MCF 10A (cell line): Measurements from ENCODE around the gene CPNE4. TPM values are rescaled to one million over a fixed set of nuclear protein-coding genes. Genes with fewer than 3 reads are reported as not detected.

Experiments used
- BruUV-seq: library from RNA; stranded (reverse); fragments of 400-500 nt; replicated peaks from 2 replicates; lab custom pipeline; 2021; lab: Mats Ljungman, UMichigan
- CTCF ChIA-PET: fragments of 300-600 bp; sonication (Branson Sonifier 250); formaldehyde crosslinking; extraction: SDS; loops from one replicate; lab custom pipeline; 2021; ENCODE audit warnings: antibody characterized with exemption, inconsistent platforms; lab: Yijun Ruan, JAX
- POLR2A ChIA-PET: fragments of 300-600, 350-650 bp; sonication (Branson Sonifier 250); formaldehyde crosslinking; extraction: SDS; loops from one replicate; lab custom pipeline; 2020; ENCODE audit warnings: antibody characterized with exemption, inconsistent platforms; lab: Yijun Ruan, JAX
- DNase-seq: peaks from one replicate; pipeline ENCODE4 v3.0.0-alpha.2; 2018; ENCODE audit not compliant: unreplicated experiment
- H3K27ac Mint-ChIP-seq: one replicate; pipeline ENCODE4 v1.8.0; 2022; ENCODE audit warnings: mild to moderate bottlenecking, low read depth, mixed read lengths; ENCODE audit not compliant: unreplicated experiment
- H3K27me3 Mint-ChIP-seq: one replicate; pipeline ENCODE4 v1.8.0; 2022; ENCODE audit warnings: mixed read lengths; ENCODE audit not compliant: insufficient read depth, unreplicated experiment
- H3K36me3 Mint-ChIP-seq: one replicate; pipeline ENCODE4 v1.8.0; 2022; ENCODE audit warnings: mild to moderate bottlenecking, moderate library complexity, mixed read lengths; ENCODE audit not compliant: insufficient read depth, unreplicated experiment
- H3K4me1 Mint-ChIP-seq: one replicate; pipeline ENCODE4 v1.8.0; 2022; ENCODE audit warnings: mixed read lengths; ENCODE audit not compliant: insufficient read depth, unreplicated experiment
- H3K4me3 Mint-ChIP-seq: one replicate; pipeline ENCODE4 v1.8.0; 2022; ENCODE audit warnings: mild to moderate bottlenecking, moderate library complexity, mixed read lengths; ENCODE audit not compliant: unreplicated experiment
- H3K9me3 Mint-ChIP-seq: one replicate; pipeline ENCODE4 v1.8.0; 2022; ENCODE audit warnings: mixed read lengths; ENCODE audit not compliant: unreplicated experiment
- CTCF ChIP-seq: fragments of 200-600 bp; IDR thresholded peaks from one replicate; pipeline ENCODE4 v1.8.0; 2022; ENCODE audit warnings: antibody characterized with exemption, mild to moderate bottlenecking; ENCODE audit not compliant: unreplicated experiment
- intact Hi-C: fragments of 100-400 bp; cut with micrococcal nuclease; formaldehyde crosslinking; loops from 2 replicates; pipeline ENCODE4 v1.14.1; 2022
- total RNA-seq: library from RNA; stranded (reverse); gene quantifications from 2 replicates; pipeline ENCODE4 v1.2.3, GENCODE V29; 2022

Gene CPNE4
- total RNA-seq, 1 experiment from 2014 or later = not detected

DNA sequence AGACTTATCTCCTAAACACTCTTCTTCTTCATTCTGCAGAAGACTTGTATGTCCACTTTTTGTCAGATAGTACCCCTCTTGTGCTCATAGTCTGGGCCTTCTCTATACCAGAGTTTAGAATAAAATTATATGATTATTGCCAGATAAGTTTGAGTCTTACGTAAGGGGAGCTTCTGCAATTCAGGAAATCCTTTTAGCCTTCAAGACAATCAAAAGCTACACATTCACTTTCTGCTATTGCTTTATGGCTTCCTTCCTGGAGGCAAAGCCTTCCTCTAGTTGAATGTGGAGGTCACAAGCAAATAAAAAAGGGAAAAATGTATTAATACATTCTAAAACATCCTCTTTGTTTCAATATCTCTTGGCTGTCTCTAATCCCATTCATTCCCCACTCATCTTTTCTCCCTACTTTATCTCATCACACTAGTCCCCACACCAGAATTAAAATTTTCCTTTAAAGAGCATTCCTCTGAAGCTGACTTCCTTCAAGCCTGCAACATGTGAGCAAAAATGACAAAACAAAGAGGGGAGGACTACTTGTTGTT lies 186.8 kb downstream of the CPNE4 start:
- ChIA-PET CTCF (no interaction called here), POLR2A (no interaction called here)
- H3K36me3 Mint-ChIP-seq = no peaks in the 10 kb centered on the region
- H3K4me3 Mint-ChIP-seq = no peak overlapping the region
- BruUV-seq = no TSS peak
- peaks cover 11% of the 10 kb centered on the region for H3K27me3 Mint-ChIP-seq
- intact Hi-C loops = no loop called here
- H3K9me3 Mint-ChIP-seq = no peaks in the 10 kb centered on the region
- no peak overlapping the region for H3K27ac Mint-ChIP-seq
- DNase-seq = no peak
- TF ChIP-seq CTCF = no peak
- H3K4me1 Mint-ChIP-seq = no peaks in the 10 kb centered on the region

GRCh38 chr3:131846296-131846924 lies 188.4 kb downstream of the CPNE4 start:
- Mint-ChIP-seq H3K27me3 (peaks cover 11% of the 10 kb centered on the region), H3K9me3 (no peaks in the 10 kb centered on the region), H3K4me1 (no peaks in the 10 kb centered on the region), H3K4me3 (no peak overlapping the region), H3K36me3 (no peaks in the 10 kb centered on the region), H3K27ac (no peak overlapping the region)
- intact Hi-C loops = no loop called here
- ChIA-PET CTCF (interaction anchor here (0.5 kb wide), 1 partner anchor 33 kb away, joined by 3 read pairs; no protein-coding TSS in a partner anchor), POLR2A (no interaction called here)
- no TSS peak for BruUV-seq
- no peak for TF ChIP-seq CTCF
- DNase-seq = no peak

DNA sequence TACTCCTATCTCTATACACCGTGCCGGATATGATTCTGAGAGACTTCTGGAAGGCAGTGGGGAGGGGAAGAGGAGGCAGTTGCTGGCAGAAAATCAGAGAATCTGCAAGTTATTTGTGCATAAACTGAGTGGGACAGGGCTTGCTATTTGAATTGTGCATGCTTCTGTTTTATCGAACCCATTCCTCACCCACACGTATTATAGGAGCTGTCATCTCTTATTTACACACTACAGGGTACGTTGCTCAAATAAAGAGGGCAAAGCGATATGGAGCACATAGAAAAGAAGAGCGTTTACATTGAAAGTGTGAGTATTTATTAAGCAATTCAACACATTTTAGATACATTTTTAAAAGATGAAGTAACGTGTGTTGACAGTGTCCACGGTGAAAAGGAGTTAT lies 191.6 kb downstream of the CPNE4 start:
- intact Hi-C loops = no loop called here
- no TSS peak for BruUV-seq

More for the DNA sequence above, 191.6 kb downstream of the CPNE4 start:
- TF ChIP-seq CTCF = no peak
- Mint-ChIP-seq H3K9me3 (no peaks in the 10 kb centered on the region), H3K4me3 (no peak overlapping the region), H3K27me3 (peaks cover 11% of the 10 kb centered on the region), H3K36me3 (no peaks in the 10 kb centered on the region), H3K4me1 (no peaks in the 10 kb centered on the region), H3K27ac (no peak overlapping the region)
- ChIA-PET CTCF (no interaction called here), POLR2A (no interaction called here)
- no peak for DNase-seq
